ENCODE measurements around the gene OTOGL.

OTOGL gene

DNA sequence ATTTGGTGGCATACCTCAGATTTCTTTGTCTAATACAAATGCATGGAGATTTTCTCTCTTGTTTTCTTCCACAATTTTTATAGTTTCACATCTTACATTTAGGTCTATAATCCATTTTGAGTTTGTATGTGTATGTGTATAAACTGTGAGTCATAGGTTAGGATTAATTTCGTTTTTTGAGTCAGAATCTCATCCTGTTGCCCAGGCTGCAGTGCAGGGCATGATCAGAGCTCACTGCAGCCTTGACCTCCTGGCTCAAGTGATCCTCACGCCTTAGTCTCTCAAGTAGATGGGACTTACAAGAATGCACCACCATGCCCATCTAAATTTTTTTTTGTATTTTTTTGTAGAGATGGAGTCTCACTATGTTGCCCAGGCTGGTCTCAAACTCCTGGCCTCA, 71.6 kb downstream of the OTOGL start:
- Histone ChIP-seq H3K9me3 (no peaks in the 10 kb centered on the region), H3K4me3 (ENCODE audit: low read depth, low read length) (no peak overlapping the region), H3K4me1 (no peaks in the 10 kb centered on the region), H3K36me3 (no peaks in the 10 kb centered on the region), H3K27me3 (peaks cover 3% of the 10 kb centered on the region; the same call in 1 of the 2 replicates)
- TF ChIP-seq, protein P1, sequence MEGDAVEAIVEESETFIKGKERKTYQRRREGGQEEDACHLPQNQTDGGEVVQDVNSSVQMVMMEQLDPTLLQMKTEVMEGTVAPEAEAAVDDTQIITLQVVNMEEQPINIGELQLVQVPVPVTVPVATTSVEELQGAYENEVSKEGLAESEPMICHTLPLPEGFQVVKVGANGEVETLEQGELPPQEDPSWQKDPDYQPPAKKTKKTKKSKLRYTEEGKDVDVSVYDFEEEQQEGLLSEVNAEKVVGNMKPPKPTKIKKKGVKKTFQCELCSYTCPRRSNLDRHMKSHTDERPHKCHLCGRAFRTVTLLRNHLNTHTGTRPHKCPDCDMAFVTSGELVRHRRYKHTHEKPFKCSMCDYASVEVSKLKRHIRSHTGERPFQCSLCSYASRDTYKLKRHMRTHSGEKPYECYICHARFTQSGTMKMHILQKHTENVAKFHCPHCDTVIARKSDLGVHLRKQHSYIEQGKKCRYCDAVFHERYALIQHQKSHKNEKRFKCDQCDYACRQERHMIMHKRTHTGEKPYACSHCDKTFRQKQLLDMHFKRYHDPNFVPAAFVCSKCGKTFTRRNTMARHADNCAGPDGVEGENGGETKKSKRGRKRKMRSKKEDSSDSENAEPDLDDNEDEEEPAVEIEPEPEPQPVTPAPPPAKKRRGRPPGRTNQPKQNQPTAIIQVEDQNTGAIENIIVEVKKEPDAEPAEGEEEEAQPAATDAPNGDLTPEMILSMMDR (IDR thresholded peaks at IDR 0.05; ENCODE audit: low read depth, low read length): no peak
- DNase-seq: no peak

DNA sequence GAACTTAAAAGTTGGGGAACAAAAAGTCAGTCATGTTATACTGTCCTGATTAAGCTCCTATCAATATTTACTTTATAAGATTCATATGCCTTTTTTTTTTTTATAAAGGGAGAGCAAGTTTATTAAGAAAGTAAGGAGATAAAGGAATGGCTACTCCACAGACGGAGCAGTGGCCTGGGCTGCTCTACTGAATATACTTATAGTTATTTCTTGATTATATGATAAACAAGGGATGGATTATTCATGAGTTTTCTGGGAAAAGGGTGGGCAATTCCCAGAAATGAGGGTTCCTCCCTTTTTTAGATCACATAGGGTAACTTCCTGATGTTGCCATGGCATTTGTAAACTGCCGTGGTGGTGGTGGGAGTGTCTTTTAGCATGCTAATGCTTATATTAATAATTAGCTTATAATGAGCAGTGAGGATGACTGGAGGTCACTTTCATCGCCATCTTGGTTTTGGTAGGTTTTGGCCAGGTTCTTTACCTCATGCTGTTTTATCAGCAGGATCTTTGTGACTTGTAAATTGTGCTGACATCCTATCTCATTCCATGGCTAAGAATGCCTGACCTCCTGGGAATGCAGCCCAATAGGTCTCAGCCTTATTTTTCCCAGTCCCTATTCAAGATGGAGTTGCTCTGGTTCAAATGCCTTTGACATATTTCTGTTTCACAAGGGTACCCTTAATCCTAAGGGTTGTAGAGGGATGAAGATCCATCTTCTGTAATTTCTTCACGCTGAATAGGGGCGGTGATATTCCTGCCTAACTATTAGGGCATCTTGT, 73.9 kb downstream of the OTOGL start:
- Histone ChIP-seq H3K27me3 (no peaks in the 10 kb centered on the region), H3K4me1 (no peaks in the 10 kb centered on the region), H3K9me3 (no peaks in the 10 kb centered on the region), H3K36me3 (no peaks in the 10 kb centered on the region), H3K4me3 (ENCODE audit: low read depth, low read length) (no peak overlapping the region)
- DNase-seq: no peak
- TF ChIP-seq, protein P1 (IDR thresholded peaks at IDR 0.05; ENCODE audit: low read depth, low read length): no peak

DNA sequence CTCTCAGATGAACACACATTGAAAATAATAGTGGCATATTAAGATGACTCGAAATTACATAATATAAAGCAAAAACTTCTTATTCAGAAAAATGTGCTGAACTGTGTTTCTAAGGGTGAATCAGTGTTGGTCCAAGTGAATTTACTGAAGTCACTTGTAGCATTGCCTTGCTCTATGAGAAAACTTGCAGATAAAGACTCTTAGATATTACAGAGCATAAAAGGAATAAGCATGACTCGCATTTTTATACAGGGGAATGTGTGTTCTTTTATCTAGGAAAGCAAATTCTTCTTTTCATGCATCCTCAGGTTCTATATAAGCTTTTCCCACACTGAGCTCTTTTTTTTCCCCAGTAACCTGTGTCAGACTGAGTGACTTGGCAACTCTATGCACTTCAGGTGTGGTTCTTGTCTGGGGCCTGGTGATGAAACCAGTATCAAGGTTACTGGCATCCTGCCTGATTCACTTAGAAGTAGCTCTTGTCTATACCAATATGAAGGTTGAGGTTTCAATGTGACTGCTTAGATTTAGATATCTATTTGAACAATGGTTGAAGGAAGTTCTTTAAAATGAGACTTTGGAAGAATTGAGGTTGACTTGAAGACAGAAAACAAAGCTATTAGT, 76.1 kb downstream of the OTOGL start:
- TF ChIP-seq, protein P1 (IDR thresholded peaks at IDR 0.05; ENCODE audit: low read depth, low read length): no peak
- no peak for DNase-seq
- Histone ChIP-seq H3K27me3 (no peaks in the 10 kb centered on the region), H3K36me3 (no peaks in the 10 kb centered on the region), H3K9me3 (no peaks in the 10 kb centered on the region), H3K4me3 (ENCODE audit: low read depth, low read length) (no peak overlapping the region), H3K4me1 (no peaks in the 10 kb centered on the region)

DNA sequence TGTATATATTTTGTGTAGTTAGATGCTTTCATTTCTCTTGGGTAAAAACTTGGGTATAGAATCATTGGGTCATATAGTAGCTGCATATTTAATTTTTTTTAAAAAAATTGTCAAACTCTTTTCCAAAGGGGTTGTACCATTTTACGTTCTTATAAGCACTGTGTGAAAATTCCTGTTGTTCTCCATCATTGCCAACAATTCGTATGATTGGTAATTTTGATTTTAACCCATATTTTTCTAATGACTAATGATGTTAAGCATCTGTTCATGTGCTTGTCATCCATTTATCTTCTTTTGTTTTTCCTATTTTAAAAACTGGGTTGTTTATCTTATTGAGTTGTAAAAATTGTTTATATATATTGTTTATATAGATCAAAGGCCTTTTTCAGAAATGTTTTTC, 77.4 kb downstream of the OTOGL start:
- DNase-seq: no peak
- no peak overlapping the region for H3K4me3 ChIP-seq (ENCODE audit: low read depth, low read length)

DNA sequence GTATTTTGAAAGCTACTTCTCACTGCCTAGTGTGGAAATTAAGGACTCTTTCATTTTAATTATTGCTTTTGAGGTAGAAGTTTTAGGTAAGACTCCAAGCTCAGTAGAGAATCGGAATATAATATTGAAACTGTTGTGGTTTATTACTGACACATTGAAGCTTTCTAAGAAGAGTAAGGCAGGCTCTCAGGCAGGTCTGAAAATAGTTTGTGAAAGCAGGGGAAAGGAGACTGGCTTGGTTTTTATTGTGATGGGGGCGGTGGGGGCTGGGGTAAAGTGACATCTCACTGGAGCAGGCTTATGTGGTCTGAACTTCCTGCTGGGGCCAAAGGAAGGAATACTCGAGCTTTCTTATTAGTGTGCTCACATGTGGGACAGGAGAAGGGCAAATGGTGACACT, 79.5 kb downstream of the OTOGL start:
- H3K4me3 ChIP-seq (ENCODE audit: low read depth, low read length): no peak overlapping the region
- H3K4me1 ChIP-seq: no peaks in the 10 kb centered on the region
- TF ChIP-seq, protein P1 (IDR thresholded peaks at IDR 0.05; ENCODE audit: low read depth, low read length): no peak
- no peak for DNase-seq
- no peaks in the 10 kb centered on the region for H3K9me3 ChIP-seq
- no peaks in the 10 kb centered on the region for H3K36me3 ChIP-seq
- H3K27me3 ChIP-seq: no peaks in the 10 kb centered on the region

More for the DNA sequence above, 77.4 kb downstream of the OTOGL start:
- H3K36me3 ChIP-seq: no peaks in the 10 kb centered on the region
- H3K4me1 ChIP-seq: no peaks in the 10 kb centered on the region
- H3K9me3 ChIP-seq: no peaks in the 10 kb centered on the region
- TF ChIP-seq, protein P1 (IDR thresholded peaks at IDR 0.05; ENCODE audit: low read depth, low read length): no peak
- H3K27me3 ChIP-seq: no peaks in the 10 kb centered on the region

DNA sequence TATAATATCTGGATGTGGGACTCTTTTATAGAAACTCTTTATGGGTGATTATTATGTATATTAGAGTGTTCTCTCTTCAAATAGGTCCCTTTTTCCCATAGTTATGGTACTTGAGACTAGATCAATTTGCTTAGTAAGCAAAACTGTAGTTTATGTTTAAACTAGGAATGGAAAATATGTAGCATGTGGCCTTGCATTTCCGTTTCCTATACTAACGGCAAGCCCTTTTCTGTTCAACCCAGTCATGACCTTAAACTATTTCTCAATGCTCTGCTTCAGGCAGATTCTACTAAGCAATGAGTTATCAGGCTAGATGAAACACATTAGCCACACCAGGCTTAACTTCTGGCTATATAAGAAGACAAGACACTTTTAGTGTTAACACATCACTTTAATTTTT, 84.6 kb downstream of the OTOGL start:
- TF ChIP-seq, protein P1 (IDR thresholded peaks at IDR 0.05; ENCODE audit: low read depth, low read length): no peak
- H3K36me3 ChIP-seq: no peaks in the 10 kb centered on the region

More for the DNA sequence above, 84.6 kb downstream of the OTOGL start:
- Histone ChIP-seq H3K4me3 (ENCODE audit: low read depth, low read length) (no peak overlapping the region), H3K27me3 (no peaks in the 10 kb centered on the region), H3K4me1 (peaks cover 3% of the 10 kb centered on the region), H3K9me3 (no peaks in the 10 kb centered on the region)
- DNase-seq: no peak
